Measurements from ENCODE around the gene UPB1. TPM values are rescaled to one million over a fixed set of nuclear protein-coding genes. Genes with fewer than 3 reads are reported as not detected.

The UPB1 gene
- total and polyA plus RNA-seq, 2 experiments from 2014 or later = 0.13 TPM; not detected in 1

- peaks cover 2% of the 10 kb centered on the region; the same call in 1 of the 3 replicates for H3K9me3 Mint-ChIP-seq
Measured at GRCh38 chr22:24554313-24555164, 59.4 kb downstream of the UPB1 start, which contains the start of gene GUCD1. Gene GUCD1, minus strand, starts transcription at chr22:24555138. Its CDS starts 147 bp downstream, at chr22:24554991.

GRCh38 chr22:24555165-24556039, 60.3 kb downstream of the UPB1 start, which contains the start of gene SNRPD3:
Gene SNRPD3, plus strand, starts transcription at chr22:24555999. Its CDS starts 1,676 bp downstream, at chr22:24557675.
- Histone ChIP-seq H3F3A (replicated peaks; ENCODE audit: low read depth) (peaks cover 5% of the 10 kb centered on the region; the same call in 1 of the 2 replicates), H3K36me3 (ENCODE audit: insufficient read depth) (peaks cover 22% of the 10 kb centered on the region), H2AFZ (peak within 1 kb of the TSS; percentile 99), H3K4me1 (ENCODE audit: insufficient read depth) (peaks cover 18% of the 10 kb centered on the region), H4K20me1 (replicated peaks; ENCODE audit: insufficient read depth) (peaks cover 47% of the 10 kb centered on the region), H3K9me2 (ENCODE audit: insufficient read depth) (no peaks in the 10 kb centered on the region), H3K4me2 (peak within 1 kb of the TSS; percentile 100), H3K27ac (ENCODE audit: low read depth) (peak within 1 kb of the TSS; percentile 99), H3K27me3 (ENCODE audit: insufficient read depth) (no peaks in the 10 kb centered on the region), H3K4me3 (peak within 1 kb of the TSS; percentile 99), H3K79me2 (replicated peaks; ENCODE audit: insufficient read depth) (peaks cover 87% of the 10 kb centered on the region)
- peaks cover 2% of the 10 kb centered on the region; the same call in 1 of the 3 replicates for H3K9me3 Mint-ChIP-seq
- H3K27me3 Mint-ChIP-seq (ENCODE audit: insufficient read depth, low read depth, poor library complexity) = peaks cover 6% of the 10 kb centered on the region
- peak within 1 kb of the TSS; percentile 98 for H3K4me3 Mint-ChIP-seq
- H3K4me1 Mint-ChIP-seq = peaks cover 25% of the 10 kb centered on the region
- peak; percentile 83 for ATAC-seq
- H3K27ac Mint-ChIP-seq = peak within 1 kb of the TSS; percentile 98
- DNase-seq (ENCODE audit: low spot score) = peak; percentile 99
- peaks cover 41% of the 10 kb centered on the region for H3K36me3 Mint-ChIP-seq (ENCODE audit: low read depth)
- TF ChIP-seq REST (IDR thresholded peaks at IDR 0.05; ENCODE audit: unreplicated experiment) (no peak), JUNB (IDR thresholded peaks at IDR 0.05; ENCODE audit: unreplicated experiment) (no peak), EZH2phosphoT487 (IDR thresholded peaks at IDR 0.05; ENCODE audit: unreplicated experiment) (no peak), ZNF462 (CRISPR knock-in tag; IDR thresholded peaks at IDR 0.05) (no peak), ZNF331 (CRISPR knock-in tag; IDR thresholded peaks at IDR 0.05; ENCODE audit: low read depth) (no peak), ETS1 (IDR thresholded peaks at IDR 0.05) (peak; percentile 51)

More at GRCh38 chr22:24554313-24555164, 59.4 kb downstream of the UPB1 start, which contains the start of gene GUCD1:
- H3K27me3 ChIP-seq (ENCODE audit: insufficient read depth) = no peaks in the 10 kb centered on the region
- TF ChIP-seq ZNF331 (CRISPR knock-in tag; IDR thresholded peaks at IDR 0.05; ENCODE audit: low read depth) = no peak
- TF ChIP-seq POLR2AphosphoS5 (IDR thresholded peaks at IDR 0.05; ENCODE audit: low read depth) = peak; percentile 48; the same call in 1 of the 2 replicates
- H3K4me1 ChIP-seq (ENCODE audit: insufficient read depth) = peaks cover 18% of the 10 kb centered on the region
- Mint-ChIP-seq H3K36me3 (ENCODE audit: low read depth) (peaks cover 37% of the 10 kb centered on the region), H3K4me3 (peak within 1 kb of the TSS; percentile 98), H3K4me1 (peaks cover 25% of the 10 kb centered on the region), H3K27me3 (ENCODE audit: insufficient read depth, low read depth, poor library complexity) (peaks cover 6% of the 10 kb centered on the region), H3K27ac (peak within 1 kb of the TSS; percentile 98)
- peak within 1 kb of the TSS; percentile 99 for H2AFZ ChIP-seq
- ATAC-seq (peak; percentile 39), DNase-seq (ENCODE audit: low spot score) (peak; percentile 39)
- peaks cover 82% of the 10 kb centered on the region for H3K79me2 ChIP-seq (replicated peaks; ENCODE audit: insufficient read depth)
- peaks cover 5% of the 10 kb centered on the region; the same call in 1 of the 2 replicates for H3F3A ChIP-seq (replicated peaks; ENCODE audit: low read depth)
- peak within 1 kb of the TSS; percentile 99 for H3K4me3 ChIP-seq
- H4K20me1 ChIP-seq (replicated peaks; ENCODE audit: insufficient read depth) = peaks cover 45% of the 10 kb centered on the region
- H3K4me2 ChIP-seq = peak within 1 kb of the TSS; percentile 100
- H3K27ac ChIP-seq (ENCODE audit: low read depth) = peak within 1 kb of the TSS; percentile 99
- H3K36me3 ChIP-seq (ENCODE audit: insufficient read depth) = peaks cover 20% of the 10 kb centered on the region
- no peaks in the 10 kb centered on the region for H3K9me2 ChIP-seq (ENCODE audit: insufficient read depth)
